SK-N-MC (cell line): ENCODE results near the gene RASSF7.

Source experiments
- EZH2 ChIP-seq: fragments of 200-600 bp; sonication (generic); IDR thresholded peaks from one replicate; pipeline ENCODE4 v1.6.1; 2017; ENCODE audit warnings: antibody characterized with exemption
- FOXP2 ChIP-seq: optimal IDR thresholded peaks from 2 replicates; pipeline ENCODE3; 2011; ENCODE audit warnings: mild to moderate bottlenecking, moderate library complexity; ENCODE audit not compliant: insufficient read depth; ENCODE audit errors: extremely low read length, control extremely low read depth
- POLR2AphosphoS5 ChIP-seq: IDR thresholded peaks from 2 replicates; pipeline ENCODE4 v1.6.1; 2012; ENCODE audit warnings: mild to moderate bottlenecking, low read depth, low read length, borderline replicate concordance

GRCh38 chr11:539971-540481, 20.7 kb upstream of the RASSF7 start:
- TF ChIP-seq EZH2 (no peak), POLR2AphosphoS5 (no peak), FOXP2 (no peak)
